Measurements from ENCODE around the gene HBQ1. TPM values are rescaled to one million over a fixed set of nuclear protein-coding genes. Genes with fewer than 3 reads are reported as not detected.
A peak's percentile ranks its signal among the peaks of the same experiment; 100 is the strongest.
"Not testable (repeated sequence)": the region's sequence is repeated elsewhere in the genome, so short reads cannot be mapped to it uniquely, and the experiment has no call there.

HBQ1 gene
- total RNA-seq, 4 donors from 2014 or later, result 1.2 TPM; not detected in 3

- Histone ChIP-seq H3K27ac (replicated peaks in 1 of 4) (peak overlapping the region; percentile 97 to 99 (median 98)), H3K36me3 (peaks cover 14 to 31% (median 29%) of the 10 kb centered on the region in 4 donors), H3K9me3 (no peaks in the 10 kb centered on the region), H3K4me3 (peak overlapping the region; percentile 74 to 89 (median 83)), H3K27me3 (no peaks in the 10 kb centered on the region), H3K4me1 (peaks cover 14 to 37% (median 30%) of the 10 kb centered on the region in 4 donors)
- TF ChIP-seq POLR2AphosphoS5 (IDR thresholded peaks at IDR 0.05) (no peak), POLR2A (IDR thresholded peaks at IDR 0.05; ENCODE audit: low read depth) (no peak), EP300 (IDR thresholded peaks at IDR 0.05) (no peak)
- TF ChIP-seq, protein P1, sequence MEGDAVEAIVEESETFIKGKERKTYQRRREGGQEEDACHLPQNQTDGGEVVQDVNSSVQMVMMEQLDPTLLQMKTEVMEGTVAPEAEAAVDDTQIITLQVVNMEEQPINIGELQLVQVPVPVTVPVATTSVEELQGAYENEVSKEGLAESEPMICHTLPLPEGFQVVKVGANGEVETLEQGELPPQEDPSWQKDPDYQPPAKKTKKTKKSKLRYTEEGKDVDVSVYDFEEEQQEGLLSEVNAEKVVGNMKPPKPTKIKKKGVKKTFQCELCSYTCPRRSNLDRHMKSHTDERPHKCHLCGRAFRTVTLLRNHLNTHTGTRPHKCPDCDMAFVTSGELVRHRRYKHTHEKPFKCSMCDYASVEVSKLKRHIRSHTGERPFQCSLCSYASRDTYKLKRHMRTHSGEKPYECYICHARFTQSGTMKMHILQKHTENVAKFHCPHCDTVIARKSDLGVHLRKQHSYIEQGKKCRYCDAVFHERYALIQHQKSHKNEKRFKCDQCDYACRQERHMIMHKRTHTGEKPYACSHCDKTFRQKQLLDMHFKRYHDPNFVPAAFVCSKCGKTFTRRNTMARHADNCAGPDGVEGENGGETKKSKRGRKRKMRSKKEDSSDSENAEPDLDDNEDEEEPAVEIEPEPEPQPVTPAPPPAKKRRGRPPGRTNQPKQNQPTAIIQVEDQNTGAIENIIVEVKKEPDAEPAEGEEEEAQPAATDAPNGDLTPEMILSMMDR (IDR thresholded peaks at IDR 0.05), result no peak
- DNase-seq (ENCODE audit: extremely low spot score), result no peak
- 80% methylated on average over 22 of the region's 22 CpGs for WGBS
- intact Hi-C loops (cut with DNase I), result loop anchor here (5.0 kb wide), 1 partner anchor 122 kb away; the partner anchor contains the start of gene AXIN1
Observed at GRCh38 chr16:229731-230281, 49.5 kb downstream of the HBQ1 start.

DNA sequence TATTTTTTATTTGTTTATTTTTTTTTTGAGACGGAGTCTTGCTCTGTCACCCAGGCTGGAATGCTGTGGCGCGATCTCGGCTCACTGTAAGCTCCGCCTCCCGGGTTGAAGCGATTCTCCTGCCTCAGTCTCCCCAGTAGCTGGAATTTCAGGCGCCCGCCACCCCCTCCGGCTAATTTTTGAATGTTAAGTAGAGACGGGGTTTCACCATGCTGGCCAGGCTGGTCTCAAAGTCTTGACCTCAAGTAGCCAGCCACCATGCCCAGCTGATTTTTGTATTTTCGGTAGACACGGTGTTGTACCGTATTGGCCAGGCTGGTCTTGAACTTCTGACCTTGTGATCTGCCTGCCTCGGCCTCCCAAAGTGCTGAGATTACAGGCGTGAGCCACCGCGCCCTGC lies 50.1 kb downstream of the HBQ1 start:
- Histone ChIP-seq H3K4me1 (peaks cover 14 to 38% (median 32%) of the 10 kb centered on the region in 4 donors), H3K36me3 (peaks cover 14 to 25% (median 24%) of the 10 kb centered on the region in 4 donors)
- H3K27ac ChIP-seq (replicated peaks in 1 of 4); H3K4me3 ChIP-seq; H3K9me3 ChIP-seq; DNase-seq (ENCODE audit: extremely low spot score); H3K27me3 ChIP-seq; intact Hi-C loops (cut with DNase I): not testable (repeated sequence)
- WGBS, result 94% methylated on average over 18 of the region's 18 CpGs

Small RNA genes lying within 50 kb of the gene (small RNA-seq; reads per million reads assigned to genes)
- 0 reads per million in 3 donors for gene RF00019

Other genes starting within 250 kb of the HBQ1 start
- 1 to 10 TPM; 3.3 to 3.8 (median 3.7) TPM for gene POLR3K, start 126.9 kb upstream of the HBQ1 start, total RNA-seq
- gene SNRNP25, start 126.6 kb upstream of the HBQ1 start, total RNA-seq, result 10 to 100 TPM; 22.0 to 33.6 (median 25.7) TPM
- 10 to 100 TPM; 26.7 to 43.0 (median 30.2) TPM for gene RHBDF1, start 107.8 kb upstream of the HBQ1 start, total RNA-seq
- gene MPG, start 102.2 kb upstream of the HBQ1 start, total RNA-seq, result 100 to 1,000 TPM in 2 of 4 donors, 10 to 100 TPM in 2; 70.2 to 120 (median 106) TPM
- 10 to 100 TPM; 11.1 to 20.8 (median 14.1) TPM for gene NPRL3, start 41.8 kb upstream of the HBQ1 start, total RNA-seq
- not detected for gene HBZ, start 27.8 kb upstream of the HBQ1 start, total RNA-seq
- gene HBM, start 14.5 kb upstream of the HBQ1 start, total RNA-seq, result 1 to 10 TPM in 1 of 4 donors, not detected in 3; 3.8 TPM
- 1,000 to 10,000 TPM in 1 of 4 donors, 100 to 1,000 TPM in 1, 10 to 100 TPM in 1, 1 to 10 TPM in 1; 1.7 to 1,686 (median 156) TPM for gene HBA2, start 7.6 kb upstream of the HBQ1 start, total RNA-seq
- 100 to 1,000 TPM in 1 of 4 donors, 10 to 100 TPM in 2, not detected in 1; 72.4 to 906 (median 98.6) TPM for gene HBA1, start 3.8 kb upstream of the HBQ1 start, total RNA-seq
- gene LUC7L, start 49.0 kb downstream of the HBQ1 start, total RNA-seq, result 10 to 100 TPM; 34.8 to 60.6 (median 50.2) TPM
- gene FAM234A, start 54.4 kb downstream of the HBQ1 start, total RNA-seq, result 100 to 1,000 TPM in 1 of 4 donors, 10 to 100 TPM in 3; 61.0 to 129 (median 78.1) TPM
- gene RGS11, start 95.5 kb downstream of the HBQ1 start, total RNA-seq, result 10 to 100 TPM in 2 of 4 donors, 1 to 10 TPM in 2; 7.1 to 18.2 (median 11.0) TPM
- 1 to 10 TPM in 3 of 4 donors, under 1 TPM in 1; 0.80 to 4.8 (median 3.0) TPM for gene ARHGDIG, start 100.1 kb downstream of the HBQ1 start, total RNA-seq
- gene PDIA2, start 102.7 kb downstream of the HBQ1 start, total RNA-seq, result 1 to 10 TPM in 2 of 4 donors, under 1 TPM in 1, not detected in 1; 0.23 to 1.2 (median 1.0) TPM
- gene AXIN1, start 172.3 kb downstream of the HBQ1 start, total RNA-seq, result 10 to 100 TPM; 24.1 to 56.2 (median 44.1) TPM
- 10 to 100 TPM; 53.6 to 93.8 (median 69.5) TPM for gene MRPL28, start 190.1 kb downstream of the HBQ1 start, total RNA-seq
- gene PGAP6, start 201.5 kb downstream of the HBQ1 start, total RNA-seq, result 10 to 100 TPM; 32.8 to 53.5 (median 46.3) TPM
- gene NME4, start 216.7 kb downstream of the HBQ1 start, total RNA-seq, result 100 to 1,000 TPM; 114 to 158 (median 124) TPM
- gene DECR2, start 221.4 kb downstream of the HBQ1 start, total RNA-seq, result 10 to 100 TPM; 11.8 to 18.3 (median 17.4) TPM
- 10 to 100 TPM; 50.3 to 77.9 (median 58.8) TPM for gene RAB11FIP3, start 245.2 kb downstream of the HBQ1 start, total RNA-seq

All from esophagus muscularis mucosa (tissue), 4 donors.